Activated CD4-positive, alpha-beta T cell treated with anti-CD3 and anti-CD28 coated beads for 24 hours (primary cell): ENCODE measurements around the gene LCK.
"Not testable (repeated sequence)": the region's sequence is repeated elsewhere in the genome, so short reads cannot be mapped to it uniquely, and the experiment has no call there.

Experiments
- DNase-seq, 2 donors: peaks; one replicate each; pipeline ENCODE4 v3.0.0-alpha.2; 2020; ENCODE audit warnings: low read depth in 2 of 2

The LCK gene

DNA sequence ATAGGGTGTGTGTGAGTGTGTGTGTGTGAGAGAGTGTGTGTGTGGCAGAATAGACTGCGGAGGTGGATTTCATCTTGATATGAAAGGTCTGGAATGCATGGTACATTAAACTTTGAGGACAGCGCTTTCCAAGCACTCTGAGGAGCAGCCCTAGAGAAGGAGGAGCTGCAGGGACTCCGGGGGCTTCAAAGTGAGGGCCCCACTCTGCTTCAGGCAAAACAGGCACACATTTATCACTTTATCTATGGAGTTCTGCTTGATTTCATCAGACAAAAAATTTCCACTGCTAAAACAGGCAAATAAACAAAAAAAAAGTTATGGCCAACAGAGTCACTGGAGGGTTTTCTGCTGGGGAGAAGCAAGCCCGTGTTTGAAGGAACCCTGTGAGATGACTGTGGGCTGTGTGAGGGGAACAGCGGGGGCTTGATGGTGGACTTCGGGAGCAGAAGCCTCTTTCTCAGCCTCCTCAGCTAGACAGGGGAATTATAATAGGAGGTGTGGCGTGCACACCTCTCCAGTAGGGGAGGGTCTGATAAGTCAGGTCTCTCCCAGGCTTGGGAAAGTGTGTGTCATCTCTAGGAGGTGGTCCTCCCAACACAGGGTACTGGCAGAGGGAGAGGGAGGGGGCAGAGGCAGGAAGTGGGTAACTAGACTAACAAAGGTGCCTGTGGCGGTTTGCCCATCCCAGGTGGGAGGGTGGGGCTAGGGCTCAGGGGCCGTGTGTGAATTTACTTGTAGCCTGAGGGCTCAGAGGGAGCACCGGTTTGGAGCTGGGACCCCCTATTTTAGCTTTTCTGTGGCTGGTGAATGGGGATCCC lies 22.5 kb downstream of the LCK start:
- peak; percentile 60 to 63 for DNase-seq

DNA sequence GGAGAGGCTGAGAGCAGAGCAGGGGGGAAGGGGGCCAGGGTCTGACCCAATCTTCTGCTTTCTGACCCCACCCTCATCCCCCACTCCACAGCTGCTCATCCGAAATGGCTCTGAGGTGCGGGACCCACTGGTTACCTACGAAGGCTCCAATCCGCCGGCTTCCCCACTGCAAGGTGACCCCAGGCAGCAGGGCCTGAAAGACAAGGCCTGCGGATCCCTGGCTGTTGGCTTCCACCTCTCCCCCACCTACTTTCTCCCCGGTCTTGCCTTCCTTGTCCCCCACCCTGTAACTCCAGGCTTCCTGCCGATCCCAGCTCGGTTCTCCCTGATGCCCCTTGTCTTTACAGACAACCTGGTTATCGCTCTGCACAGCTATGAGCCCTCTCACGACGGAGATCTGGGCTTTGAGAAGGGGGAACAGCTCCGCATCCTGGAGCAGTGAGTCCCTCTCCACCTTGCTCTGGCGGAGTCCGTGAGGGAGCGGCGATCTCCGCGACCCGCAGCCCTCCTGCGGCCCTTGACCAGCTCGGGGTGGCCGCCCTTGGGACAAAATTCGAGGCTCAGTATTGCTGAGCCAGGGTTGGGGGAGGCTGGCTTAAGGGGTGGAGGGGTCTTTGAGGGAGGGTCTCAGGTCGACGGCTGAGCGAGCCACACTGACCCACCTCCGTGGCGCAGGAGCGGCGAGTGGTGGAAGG lies 23.7 kb downstream of the LCK start:
- DNase-seq, result no peak

DNA sequence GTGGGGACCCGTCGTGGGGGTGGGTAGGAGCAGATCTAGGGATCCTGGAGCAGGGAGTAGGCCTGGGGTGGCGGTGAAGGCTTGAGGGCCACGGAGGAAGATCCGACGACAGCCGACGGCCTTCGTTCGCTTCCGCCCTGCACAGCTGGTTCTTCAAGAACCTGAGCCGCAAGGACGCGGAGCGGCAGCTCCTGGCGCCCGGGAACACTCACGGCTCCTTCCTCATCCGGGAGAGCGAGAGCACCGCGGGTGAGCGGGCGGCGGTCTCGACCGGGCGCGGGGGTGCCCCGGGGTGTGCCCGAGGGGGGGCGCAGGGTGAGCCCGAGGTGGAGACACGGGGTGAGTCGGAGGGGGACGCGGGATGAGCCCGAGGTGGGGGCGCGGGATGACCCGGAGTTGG lies 24.4 kb downstream of the LCK start:
- DNase-seq, result no peak

DNA sequence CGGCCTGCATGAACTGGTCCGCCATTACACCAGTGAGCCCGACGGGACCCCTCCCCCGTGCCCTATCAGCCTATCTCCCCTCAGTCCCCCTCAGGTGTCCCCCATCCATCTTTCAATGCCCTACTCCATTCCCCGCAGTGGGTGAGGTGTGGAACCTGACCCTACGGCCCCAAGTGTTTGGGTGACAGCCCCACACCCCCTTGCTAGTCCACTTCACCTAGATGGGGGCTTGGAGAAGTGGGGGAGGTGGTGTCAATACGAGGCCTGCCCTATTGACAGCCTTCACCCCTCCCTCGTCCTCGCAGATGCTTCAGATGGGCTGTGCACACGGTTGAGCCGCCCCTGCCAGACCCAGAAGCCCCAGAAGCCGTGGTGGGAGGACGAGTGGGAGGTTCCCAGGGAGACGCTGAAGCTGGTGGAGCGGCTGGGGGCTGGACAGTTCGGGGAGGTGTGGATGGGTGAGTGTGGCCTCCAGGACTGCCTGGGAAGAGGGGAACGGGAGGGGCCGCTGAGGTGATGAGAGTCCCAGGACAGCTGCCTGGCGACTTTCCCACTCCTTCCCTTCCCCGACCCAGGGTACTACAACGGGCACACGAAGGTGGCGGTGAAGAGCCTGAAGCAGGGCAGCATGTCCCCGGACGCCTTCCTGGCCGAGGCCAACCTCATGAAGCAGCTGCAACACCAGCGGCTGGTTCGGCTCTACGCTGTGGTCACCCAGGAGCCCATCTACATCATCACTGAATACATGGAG lies 25.1 kb downstream of the LCK start:
- DNase-seq, result no peak

DNA sequence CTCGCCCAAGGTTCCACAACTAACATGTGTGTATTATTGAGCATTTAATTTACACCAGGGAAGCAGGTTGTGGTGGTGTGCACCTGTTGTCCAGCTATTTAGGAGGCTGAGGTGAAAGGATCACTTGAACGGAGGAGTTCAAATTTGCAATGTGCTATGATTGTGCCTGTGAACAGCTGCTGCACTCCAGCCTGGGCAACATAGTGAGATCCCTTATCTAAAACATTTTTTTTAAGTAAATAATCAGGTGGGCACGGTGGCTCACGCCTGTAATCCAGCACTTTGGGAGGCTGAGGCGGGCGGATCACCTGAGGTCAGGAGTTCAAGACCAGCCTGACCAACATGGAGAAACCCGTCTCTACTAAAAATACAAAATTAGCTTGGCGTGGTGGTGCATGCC lies 33.7 kb downstream of the LCK start:
- DNase-seq, result not testable (repeated sequence)

DNA sequence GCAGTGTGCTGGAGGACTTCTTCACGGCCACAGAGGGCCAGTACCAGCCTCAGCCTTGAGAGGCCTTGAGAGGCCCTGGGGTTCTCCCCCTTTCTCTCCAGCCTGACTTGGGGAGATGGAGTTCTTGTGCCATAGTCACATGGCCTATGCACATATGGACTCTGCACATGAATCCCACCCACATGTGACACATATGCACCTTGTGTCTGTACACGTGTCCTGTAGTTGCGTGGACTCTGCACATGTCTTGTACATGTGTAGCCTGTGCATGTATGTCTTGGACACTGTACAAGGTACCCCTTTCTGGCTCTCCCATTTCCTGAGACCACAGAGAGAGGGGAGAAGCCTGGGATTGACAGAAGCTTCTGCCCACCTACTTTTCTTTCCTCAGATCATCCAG lies 34.6 kb downstream of the LCK start:
- no peak for DNase-seq

DNA sequence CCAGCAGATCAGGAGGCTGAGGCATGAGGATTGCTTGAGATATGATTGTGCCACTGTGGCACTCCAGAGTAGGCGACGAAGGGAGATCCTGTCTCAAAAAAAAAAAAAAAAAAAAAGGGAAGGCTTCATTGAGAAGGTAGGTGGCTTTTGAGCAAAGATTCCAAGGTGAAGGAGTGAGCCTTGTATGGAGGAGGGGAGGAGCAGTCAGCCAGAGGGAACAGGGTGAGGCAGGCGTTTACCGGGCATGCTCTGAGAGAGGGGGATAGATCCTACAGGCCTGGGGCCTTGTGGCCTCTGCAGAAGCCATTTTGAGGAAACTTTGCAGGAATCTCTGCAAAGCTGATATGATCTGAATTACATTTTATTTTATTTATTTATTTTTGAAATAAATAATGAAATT lies 35.7 kb downstream of the LCK start:
- no peak for DNase-seq

DNA sequence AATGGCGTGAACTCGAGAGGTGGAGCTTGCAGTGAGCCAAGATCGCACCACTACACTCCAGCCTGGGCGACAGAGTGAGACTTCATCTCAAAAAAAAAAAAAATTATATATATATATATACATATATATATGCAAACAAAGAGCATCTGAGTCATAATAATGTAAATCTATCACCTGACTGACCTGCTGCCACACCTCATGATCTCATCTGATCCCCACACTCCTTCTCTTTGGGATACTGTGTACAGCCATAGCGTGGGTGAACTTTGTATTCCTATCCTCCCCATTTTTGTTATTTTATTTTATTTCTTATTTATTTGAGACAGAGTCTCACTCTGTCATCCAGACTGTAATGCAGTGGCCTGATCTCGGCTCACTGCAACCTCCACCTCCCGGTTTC lies 38.2 kb downstream of the LCK start:
- DNase-seq, result no peak

DNA sequence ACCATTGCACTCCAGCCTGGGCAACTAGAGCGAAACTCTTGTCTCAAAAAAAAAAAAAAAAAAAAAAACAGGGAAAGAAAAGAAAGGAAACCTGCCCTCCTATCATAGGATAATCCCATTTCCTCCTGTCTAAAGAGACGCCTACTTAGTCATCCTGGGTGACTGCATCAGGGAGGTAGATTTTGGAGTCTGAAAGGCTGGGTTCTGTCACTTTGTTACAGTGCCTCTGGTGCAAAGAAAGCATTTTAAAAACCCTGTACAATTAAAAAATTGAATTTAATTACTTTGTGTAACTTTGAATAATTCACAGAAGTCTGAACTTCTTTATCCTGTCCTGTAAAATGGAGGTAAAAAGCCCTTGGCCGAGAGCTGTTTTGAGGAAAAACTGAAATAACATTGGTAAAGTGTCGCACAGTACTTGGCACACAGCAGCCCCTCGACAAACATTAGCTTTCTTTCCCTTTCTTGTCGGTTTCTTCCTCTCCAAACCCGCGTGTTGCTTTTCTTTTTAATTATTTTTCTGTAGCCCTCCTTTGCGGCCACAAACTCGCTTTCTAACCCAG lies 40.2 kb downstream of the LCK start:
- no peak for DNase-seq

DNA sequence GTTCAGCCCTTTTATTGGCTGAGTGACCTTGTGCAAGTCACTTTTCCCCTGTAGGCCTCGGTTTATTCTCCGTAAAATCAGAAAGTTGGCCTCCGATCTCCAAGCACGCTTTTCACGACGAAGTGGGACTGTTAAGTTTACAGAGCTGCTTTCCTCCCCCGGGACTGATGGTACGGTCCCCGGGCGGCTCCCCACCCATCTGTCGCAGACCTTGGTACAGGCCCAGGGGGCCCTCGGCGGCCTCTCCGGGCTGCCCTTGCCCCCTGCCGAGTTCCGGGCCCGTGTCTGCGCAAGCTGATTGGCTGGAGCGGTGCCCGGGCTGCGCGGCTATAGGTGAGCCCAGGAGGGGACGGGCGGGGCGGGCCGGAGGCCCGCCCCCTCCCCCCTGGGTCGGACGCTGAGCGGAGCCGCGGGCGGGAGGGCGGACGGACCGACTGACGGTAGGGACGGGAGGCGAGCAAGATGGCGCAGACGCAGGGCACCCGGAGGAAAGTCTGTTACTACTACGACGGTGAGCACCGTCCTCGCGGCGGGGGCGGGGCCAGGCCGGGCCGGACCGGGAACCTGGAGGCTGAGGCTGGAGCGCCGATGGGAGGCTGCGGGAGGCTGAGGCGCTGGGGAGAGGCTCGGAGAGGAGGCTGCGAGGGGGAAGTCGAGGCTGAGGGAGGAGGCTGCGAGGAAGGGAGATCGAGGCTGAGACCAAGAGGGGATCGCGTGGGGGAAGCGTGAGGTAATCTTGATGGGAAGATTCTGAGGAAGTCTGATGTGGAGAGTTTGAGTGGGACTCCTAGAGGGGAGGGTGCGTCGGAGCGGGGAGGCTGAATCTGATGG lies 40.9 kb downstream of the LCK start, which contains the start of gene HDAC1:
TSS of gene HDAC1 (plus strand) at position 376 of the 831 bp plus-strand sequence. CDS start at position 463, 87 bp downstream.
- peak; percentile 95 for DNase-seq

DNA sequence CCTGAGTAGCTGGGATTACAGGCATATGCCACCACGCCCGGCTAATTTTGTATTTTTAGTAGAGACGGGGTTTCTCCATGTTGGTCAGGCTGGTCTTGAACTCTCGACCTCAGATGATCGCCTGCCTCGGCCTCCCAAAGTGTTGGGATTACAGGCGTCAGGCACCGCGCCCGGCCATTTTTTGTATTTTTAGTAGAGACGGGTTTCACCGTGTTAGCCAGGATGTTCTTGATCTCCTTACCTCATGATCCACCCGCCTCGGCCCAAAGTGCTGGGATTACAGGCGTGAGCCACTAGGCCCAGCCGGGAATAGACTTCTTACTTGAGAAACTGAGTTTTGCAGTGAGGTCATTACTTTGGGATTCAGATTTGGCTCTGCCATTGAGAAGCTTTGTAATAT lies 47.1 kb downstream of the LCK start:
- DNase-seq, result not testable (repeated sequence)

DNA sequence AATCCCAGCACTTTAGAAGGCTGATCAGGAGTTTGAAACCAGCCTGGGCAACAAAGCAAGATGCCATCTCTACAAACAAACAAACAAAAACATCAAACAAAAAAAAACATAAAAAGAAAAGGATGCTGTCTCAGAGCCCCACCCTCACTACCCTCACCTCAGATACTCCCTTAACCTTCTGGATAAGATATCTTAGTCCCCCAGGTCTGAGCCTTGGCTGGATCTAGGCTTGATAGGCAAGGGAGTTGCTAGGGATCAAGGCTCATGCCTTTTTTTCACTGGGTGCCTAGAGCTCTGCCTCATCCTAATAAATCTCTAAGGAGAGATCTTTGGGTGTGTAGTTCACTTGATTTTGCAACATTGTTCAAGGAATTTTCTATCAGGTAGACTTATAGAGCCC lies 48.3 kb downstream of the LCK start:
- no peak for DNase-seq

DNA sequence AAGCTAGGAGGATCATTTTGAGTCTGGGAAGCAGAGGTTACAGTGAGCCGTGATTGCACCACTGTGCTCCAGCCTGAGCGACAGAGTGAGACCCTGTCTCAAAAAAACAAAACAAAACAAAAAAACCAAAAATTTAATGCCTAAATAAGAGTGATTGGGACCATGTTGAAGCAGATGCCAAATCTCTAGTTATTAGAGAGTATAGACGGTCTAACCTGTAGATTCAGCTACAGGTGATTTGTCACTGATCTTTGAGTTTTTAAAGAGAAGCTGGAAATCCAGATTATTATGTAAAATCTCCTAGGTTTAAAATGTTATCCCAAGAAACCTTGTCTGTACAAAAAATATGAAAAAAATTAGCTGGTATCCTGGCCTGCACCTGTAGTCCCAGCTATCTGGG lies 52.3 kb downstream of the LCK start:
- no peak for DNase-seq

DNA sequence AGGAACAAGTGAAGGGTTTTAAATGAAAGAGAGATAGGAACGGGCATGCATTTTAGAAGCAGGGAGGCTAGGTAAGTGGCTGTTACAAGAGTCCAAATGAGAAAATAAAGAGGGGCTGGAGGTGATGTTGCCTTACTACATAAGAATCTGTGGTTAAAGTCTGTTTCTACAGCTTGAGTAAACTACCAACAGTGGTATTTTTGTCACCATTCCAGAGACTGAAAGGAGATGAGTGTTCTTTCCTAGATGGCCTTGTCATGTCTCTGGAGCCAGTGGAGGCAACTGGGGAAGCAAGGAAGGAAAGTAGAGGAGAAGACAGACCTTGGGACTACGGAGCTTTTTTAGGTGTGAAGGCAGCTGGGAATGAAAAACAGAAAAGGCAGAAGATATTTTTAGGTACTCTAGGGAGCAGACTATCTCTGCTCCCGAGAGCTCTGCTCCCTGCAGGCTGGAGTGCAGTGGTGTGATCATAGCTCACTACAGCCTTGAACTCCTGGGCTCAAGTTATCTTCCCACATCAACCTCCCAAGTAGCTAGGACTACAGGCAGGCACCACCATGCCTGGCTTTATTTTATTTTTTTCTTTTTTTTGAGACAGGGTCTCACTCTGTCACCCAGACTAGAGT lies 53.0 kb downstream of the LCK start:
- DNase-seq, result no peak

DNA sequence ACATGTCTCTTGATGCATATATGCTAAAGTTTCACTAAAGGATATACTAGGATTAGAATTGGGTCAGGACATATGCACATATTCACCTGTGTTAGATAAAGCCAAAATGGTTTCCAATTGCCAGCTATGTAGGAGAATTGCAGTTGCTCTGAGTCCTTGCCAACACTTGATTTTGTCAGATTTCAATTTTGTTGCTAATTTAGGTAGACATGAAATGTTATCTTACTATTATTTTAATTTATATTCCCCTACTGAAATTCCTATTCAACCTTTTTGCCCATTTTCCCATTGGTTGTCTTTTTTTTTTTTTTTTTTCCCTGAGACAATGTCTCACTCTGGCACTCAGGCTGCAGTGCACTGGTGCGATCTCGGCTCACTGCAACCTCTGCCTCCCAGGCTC lies 54.2 kb downstream of the LCK start:
- no peak for DNase-seq

DNA sequence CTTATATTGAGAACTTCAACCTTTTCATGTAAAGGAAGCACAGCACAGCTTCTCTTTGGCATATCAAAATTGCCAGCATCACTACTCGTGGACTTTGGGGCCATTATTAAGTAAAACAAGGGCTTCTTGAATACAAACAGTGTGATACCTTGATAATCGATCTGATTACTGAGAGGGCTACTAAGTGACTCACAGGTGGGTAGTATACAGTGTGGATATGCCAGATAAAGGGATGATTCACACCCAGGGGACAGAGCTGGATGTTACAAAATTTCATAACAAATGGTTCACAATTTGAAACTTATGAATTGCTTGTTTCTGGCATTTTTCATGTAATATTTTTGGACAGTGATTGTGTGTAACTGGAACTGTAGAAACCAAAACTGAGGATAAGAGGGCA lies 56.3 kb downstream of the LCK start:
- no peak for DNase-seq

DNA sequence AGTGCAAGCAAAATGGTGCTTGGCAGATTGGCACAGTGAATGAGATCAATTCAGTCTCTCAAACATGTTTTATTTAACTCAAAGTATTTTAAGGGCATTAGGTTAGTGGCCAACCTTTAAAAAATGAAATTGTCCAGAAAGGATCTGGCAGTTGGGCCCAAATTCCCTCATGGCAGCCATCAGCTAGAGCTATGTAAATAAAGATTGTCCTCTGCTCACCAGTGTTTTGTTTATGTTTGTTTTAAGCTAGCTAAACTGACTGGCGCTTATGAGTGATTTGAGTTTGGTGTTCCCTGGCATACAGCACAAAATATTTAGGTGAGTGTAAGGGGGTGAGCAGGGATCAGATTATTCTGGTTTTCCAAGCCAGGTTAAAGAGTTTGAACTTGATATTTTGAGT lies 58.9 kb downstream of the LCK start:
- DNase-seq, result no peak

DNA sequence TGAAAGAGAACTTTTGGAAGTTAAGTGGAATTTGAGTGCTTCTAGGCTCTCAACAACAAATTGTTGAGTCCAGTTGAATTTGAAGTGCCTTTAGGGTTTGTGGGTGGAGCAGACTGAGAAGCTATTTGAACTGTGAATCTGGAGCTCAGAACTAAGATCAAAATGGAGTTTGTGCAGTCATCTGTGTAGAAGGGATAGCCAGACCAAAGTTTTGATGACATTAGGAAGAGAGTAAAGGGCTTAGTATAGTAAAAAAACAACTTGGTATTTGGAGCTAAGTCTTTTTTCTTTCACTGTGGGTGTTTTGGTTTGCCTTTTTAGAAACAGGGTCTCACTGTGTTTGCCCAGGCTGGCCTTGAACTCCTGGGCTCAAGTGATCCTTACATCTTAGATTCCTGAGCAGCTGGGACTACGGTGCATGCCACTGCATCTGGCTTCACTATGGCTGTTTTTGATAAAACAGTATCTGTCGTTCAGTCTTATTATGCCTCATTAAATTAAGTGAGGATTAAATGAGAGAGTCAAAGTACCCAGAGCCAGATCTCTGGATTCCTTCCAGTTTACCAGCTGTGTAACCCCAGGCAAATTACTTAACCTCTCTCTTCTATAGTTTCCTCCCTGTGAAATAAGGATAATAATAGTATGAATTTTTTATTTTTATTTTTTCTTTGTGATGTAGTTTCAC lies 60.8 kb downstream of the LCK start:
- no peak for DNase-seq

DNA sequence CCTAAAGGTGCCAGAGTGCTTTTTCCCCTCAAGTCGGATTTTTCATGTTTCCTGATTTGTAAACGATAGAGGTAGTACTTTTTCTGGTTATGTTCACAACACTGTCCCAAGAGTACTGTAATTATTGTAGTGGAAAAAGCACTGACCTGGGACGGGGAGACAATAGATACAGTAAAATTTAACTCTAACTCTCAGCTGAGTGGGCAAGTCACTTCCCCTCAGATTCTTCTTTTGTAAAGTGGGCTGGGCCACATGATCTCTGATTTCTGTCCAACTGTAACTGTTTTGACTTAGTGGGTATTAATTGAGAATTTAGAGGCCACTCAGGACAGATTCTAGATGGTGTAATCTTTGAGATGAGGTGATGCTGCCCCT lies 65.8 kb downstream of the LCK start:
- DNase-seq, result no peak

DNA sequence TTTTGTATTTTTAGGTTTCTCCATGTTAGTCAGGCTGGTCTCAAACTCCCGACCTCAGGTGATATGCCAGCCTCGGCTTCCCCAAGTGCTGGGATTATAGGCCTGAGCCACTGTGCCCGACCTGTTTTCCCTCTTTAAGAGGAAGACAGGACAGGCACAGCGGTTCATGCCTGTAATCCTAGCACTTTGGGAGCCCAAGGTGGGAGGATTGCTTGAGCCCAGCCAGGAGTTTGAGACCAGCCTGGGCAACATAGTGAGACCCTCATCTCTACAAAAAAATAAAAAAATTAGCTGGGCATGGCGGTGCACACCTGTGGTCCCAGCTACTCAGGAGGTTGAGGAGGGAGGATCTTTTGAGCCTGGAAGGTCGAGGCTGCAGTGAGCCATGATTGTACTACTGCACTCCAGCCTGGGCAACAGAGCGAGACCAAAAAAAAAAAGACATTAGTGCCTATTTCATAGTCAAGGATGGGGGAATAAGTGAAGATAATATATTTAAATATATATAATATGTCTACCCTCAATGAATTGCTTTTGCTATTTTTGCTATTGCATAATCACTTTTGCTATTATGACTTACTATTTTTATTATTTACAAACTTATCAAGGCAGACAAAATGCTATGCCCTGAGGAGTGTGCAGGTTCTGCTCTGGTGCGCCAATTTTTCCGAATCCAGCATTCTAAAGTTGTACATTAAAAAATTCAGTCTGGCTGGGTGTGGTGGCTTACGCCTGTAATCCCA lies 67.2 kb downstream of the LCK start:
- no peak for DNase-seq
